ACHN (cell line): ENCODE data around the gene CCNQ.

Experiments
- DNase-seq: peaks from one replicate; pipeline ENCODE4 v3.0.0-alpha.2; 2015
- in situ Hi-C: cut with HindIII; loops from 2 replicates; pipeline ENCODE4 v1.10.0; 2017; ENCODE audit warnings: low sequenced_read_pairs, low pct_ligation_motif_present, low pct_unique_long_range_greater_than_20kb

CCNQ gene

DNA sequence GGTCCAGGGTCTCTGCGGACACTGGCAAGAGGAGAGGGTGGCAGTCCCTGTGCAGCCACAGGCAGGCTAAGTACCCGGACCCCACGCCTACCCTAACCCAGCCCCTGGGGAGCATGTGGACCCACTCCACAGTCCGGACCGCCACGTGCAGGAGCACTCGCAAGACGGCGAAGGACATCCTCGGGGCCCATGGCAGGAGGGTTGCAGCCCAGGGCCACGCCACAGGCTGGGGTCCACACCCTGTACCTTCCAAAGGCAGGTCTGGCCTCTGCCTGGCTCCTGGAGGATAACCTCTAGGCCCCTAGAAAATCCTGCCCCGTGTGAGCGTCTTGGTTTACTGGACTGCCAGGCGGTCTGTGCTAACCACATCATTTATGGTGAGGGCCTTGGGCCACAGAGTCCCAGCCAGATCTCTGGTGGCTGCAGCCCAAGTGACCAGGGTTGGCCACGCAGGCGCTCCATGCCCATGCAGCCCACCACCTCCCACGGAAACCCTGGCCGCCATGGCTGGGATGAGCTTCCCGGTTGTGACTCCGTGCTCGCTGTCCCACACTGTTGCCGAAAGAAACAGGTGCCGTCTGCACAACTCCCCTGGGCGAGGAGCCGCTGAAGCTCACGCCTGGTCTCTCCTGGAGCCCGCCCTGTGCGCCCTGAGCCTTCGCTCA is 10.0 kb downstream of the CCNQ start:
- in situ Hi-C loops, result no loop called here

GRCh38 chrX:153588021-153588781 is 10.7 kb downstream of the CCNQ start:
- in situ Hi-C loops, result no loop called here
- no peak for DNase-seq

More for the DNA sequence above, 10.0 kb downstream of the CCNQ start:
- no peak for DNase-seq

DNA sequence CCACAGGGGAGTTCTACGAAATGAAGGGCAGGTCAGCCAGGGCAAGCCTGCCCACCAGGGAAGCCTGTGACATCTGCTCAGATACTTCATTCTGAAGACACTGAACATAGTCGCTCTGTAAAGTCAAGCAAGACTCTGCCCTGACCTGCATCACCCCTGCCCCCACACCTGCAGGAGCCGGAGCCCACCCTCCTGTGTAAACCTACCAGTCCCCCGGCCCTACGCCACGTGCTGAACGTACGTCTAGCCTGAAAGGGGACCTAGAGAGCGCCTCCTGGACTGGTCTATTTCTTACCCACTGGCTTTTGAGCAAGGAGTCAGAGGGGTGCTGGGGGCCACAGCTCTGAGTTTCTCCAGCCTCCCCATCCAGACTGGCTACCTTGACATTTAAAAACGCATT is 11.6 kb downstream of the CCNQ start:
- no peak for DNase-seq
- in situ Hi-C loops, result no loop called here

DNA sequence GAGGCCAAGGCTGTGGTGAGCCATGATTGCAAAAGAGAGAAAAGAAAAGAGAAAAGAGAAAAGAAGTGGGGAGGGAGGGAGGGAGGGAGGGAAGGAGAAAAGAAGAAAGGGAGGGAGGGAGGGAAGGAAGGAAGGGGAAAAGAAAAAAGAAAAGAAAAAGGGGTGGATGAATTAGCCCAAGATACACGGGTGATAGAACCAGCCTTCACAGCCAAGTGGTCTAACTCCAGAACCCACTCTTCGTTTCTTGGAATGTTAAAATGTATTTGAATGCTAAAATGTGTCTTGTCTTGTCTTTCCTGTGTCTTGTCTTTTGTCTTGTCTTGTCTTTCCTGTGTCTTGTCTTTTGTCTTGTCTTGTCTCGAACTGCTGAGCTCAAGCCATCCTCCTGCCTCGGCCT is 13.1 kb downstream of the CCNQ start:
- in situ Hi-C loops, result no loop called here
- no peak for DNase-seq

- in situ Hi-C loops, result no loop called here
- DNase-seq, result no peak
These were observed 15.5 kb downstream of the CCNQ start for GRCh38 chrX:153583433-153583832.

DNA sequence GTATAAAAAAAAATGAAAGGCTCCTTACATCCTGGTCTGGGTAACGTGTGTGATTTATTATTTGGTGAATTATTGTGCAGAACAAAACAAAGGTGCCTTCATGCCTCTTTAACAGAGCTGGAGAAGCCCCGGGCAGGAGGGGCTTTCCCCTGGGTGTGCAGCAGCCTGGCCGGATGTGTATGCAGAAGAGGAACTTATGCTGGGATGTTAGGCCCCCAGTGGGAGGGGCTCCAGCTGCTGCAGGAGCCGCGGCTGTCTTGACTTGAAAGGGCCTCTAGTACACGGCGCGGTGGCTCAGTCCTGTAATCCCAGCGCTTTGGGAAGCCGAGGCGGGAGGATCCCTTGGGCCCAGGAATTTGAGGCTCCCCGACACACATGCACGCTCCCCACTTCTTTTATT is 16.0 kb downstream of the CCNQ start:
- in situ Hi-C loops, result no loop called here
- DNase-seq, result no peak

GRCh38 chrX:153580700-153581386 is 18.1 kb downstream of the CCNQ start:
- no peak for DNase-seq
- in situ Hi-C loops, result no loop called here

- in situ Hi-C loops, result no loop called here
- DNase-seq, result no peak
These were observed 20.1 kb downstream of the CCNQ start for GRCh38 chrX:153578889-153579288.

DNA sequence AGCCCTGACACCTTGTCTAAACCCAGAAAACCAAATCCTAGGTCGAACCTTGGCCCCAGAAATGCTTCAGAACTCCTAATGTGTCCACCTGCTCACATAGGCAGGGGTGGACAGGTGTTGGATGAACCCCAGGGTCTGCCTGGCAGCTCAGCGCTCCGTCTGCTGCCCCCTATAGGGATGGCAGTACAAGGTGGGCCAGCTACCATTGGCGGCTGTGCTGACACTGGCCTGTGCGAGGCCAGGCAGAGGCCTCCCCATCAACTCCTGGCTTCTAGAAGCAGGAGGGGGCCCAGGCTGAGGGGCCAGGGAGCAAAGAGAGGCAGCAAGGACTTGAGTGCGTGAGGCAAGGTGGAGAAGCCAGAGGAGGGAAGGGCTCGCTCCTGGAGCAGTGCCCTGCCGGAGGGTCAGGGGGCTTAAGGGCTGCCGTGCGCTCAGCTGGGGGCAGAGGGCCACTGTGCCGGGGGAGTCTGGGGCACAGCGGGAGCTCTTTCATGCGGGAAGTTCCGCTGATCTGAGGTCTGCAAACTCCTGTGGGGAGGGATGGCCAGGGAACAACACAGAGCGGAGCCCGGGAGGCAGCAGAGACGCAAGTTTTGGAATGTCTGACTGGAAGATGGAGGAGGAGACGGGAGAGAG is 20.6 kb downstream of the CCNQ start:
- DNase-seq, result no peak
- in situ Hi-C loops, result no loop called here

DNA sequence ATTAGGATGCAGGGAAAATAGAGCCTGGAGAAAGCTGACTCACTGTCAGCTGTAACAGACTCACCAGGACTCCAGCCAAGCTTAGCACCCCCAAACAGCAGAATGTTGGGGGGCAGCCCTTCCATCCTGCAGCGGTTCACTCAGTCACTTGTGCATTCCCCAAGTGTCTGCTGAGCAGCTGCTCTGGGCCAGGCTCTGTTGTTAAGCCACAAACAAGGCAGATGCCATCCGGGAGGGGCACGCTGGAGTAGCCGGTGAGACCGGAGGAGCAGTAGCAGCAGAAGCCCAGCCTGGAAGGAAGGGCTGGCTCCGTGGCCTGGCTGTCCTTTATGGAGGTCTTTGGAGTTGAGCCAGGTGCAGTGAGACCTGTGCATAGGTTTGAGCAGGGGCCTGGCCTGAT is 22.0 kb downstream of the CCNQ start:
- in situ Hi-C loops, result no loop called here
- DNase-seq, result no peak

GRCh38 chrX:153576239-153576870 is 22.6 kb downstream of the CCNQ start:
- in situ Hi-C loops, result no loop called here
- DNase-seq, result no peak

DNA sequence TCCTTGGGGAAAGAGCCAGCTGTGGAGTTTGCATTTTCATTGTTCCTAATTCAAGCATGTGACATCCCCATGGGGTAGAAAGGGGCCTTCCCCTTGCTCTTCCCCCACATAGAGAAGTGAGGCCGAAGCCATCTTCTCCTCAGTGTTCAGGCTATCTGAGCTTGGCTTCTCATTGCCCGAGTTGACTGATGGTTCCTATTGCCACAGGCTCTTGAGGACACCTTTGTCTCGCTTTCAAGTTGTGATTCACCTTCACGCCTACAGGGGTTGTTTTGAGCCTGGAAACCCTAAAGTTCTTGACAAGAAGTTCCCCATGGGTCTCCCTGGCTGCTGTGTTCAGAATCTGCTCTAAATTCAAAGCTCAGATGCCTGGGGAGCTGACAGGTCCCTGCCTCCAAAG is 25.0 kb downstream of the CCNQ start:
- in situ Hi-C loops, result no loop called here
- no peak for DNase-seq

GRCh38 chrX:153572601-153573000 is 26.3 kb downstream of the CCNQ start:
- in situ Hi-C loops, result no loop called here

DNA sequence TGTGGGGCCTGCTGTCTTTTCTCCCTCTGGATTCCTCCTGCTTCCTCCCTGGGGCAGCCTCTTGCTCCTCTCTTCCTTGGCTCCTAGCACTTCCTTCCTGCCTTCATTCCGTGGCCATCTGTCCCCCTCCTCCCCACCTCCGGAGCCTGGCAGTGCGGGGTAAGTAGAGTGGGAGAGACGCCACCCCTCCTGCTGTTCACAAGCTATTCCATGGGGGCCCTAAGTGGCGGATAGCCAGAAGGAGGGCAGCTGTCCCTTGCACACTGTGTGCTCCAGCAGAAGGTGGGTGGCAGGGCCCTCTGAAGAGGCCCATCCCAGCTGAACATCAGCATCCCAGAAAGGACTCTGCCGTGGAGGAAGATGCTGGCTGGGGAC is 27.4 kb downstream of the CCNQ start:
- in situ Hi-C loops, result no loop called here
- DNase-seq, result no peak

More at GRCh38 chrX:153572601-153573000, 26.3 kb downstream of the CCNQ start:
- DNase-seq, result no peak

DNA sequence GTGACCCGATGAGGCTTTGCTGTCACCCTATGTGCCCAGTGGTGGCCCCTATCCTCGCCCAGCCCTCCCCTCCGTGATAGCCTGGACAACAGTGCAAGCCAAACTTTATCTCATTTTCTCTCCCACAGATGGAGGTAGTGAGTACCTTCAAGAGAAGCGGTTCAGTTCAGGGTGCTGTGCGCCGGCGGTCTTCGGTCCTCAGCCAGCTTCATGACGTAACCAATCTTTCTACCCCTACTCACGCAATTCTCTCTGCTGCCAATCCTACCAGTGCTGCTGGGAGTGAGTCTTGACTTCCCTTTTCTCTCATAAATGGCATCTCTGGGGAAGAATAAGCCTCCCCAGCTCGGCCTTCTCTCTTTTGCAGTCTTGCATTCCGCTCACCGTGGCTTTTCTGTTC is 29.5 kb downstream of the CCNQ start:
- no peak for DNase-seq
- in situ Hi-C loops, result no loop called here

- in situ Hi-C loops, result no loop called here
- DNase-seq, result no peak
These were observed 30.4 kb downstream of the CCNQ start for GRCh38 chrX:153568451-153569011.

- no peak for DNase-seq
- in situ Hi-C loops, result no loop called here
These were observed 32.9 kb downstream of the CCNQ start for GRCh38 chrX:153565996-153566580.

DNA sequence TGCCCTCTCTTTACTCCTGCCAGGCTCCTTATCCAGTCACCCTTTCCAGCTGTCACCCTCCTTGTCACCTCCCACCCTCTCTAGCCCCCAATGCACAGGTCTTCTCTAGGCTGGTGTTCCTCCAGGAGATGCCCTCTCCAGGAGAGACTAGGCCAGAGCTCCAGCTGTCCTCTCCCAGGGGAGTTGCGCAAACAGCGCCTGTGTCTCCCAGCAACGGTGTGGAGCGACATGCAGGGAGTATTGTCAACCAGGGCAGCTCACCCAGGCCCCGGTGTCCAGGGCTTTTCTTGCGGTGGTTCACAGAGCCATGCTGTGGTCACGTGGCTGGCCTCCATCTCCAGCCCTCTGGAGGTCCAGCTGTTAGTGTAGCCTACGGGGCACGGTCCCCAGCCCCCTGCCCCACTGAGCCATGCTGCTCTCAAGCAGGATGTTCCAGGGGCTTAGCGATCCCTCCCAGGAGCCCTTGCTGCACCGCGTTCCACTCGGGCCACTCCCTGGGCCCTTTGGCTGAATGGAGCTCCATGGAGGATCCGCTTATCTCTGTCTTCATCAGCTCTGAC is 34.8 kb downstream of the CCNQ start:
- DNase-seq, result no peak
- in situ Hi-C loops, result no loop called here
